ENCODE results near the gene STAP2. TPM values are rescaled to one million over a fixed set of nuclear protein-coding genes. Genes with fewer than 3 reads are reported as not detected.

Gene STAP2
- total and polyA plus RNA-seq, 12 donors = 0.56 to 9.1 (median 2.1) TPM

- Histone ChIP-seq H3K36me3 (peaks cover under 1 to 92% (median 31%) of the 10 kb centered on the region in 9 donors), H3K27ac (no peak overlapping the region), H3K4me1 (no peaks in the 10 kb centered on the region), H3K9me3 (no peaks in the 10 kb centered on the region), H3K27me3 (no peaks in the 10 kb centered on the region), H3K4me3 (no peak overlapping the region)
- intact Hi-C loops (cut with DNase I) = no loop called here
- ATAC-seq = no peak
- TF ChIP-seq, protein P1, sequence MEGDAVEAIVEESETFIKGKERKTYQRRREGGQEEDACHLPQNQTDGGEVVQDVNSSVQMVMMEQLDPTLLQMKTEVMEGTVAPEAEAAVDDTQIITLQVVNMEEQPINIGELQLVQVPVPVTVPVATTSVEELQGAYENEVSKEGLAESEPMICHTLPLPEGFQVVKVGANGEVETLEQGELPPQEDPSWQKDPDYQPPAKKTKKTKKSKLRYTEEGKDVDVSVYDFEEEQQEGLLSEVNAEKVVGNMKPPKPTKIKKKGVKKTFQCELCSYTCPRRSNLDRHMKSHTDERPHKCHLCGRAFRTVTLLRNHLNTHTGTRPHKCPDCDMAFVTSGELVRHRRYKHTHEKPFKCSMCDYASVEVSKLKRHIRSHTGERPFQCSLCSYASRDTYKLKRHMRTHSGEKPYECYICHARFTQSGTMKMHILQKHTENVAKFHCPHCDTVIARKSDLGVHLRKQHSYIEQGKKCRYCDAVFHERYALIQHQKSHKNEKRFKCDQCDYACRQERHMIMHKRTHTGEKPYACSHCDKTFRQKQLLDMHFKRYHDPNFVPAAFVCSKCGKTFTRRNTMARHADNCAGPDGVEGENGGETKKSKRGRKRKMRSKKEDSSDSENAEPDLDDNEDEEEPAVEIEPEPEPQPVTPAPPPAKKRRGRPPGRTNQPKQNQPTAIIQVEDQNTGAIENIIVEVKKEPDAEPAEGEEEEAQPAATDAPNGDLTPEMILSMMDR (IDR thresholded peaks at IDR 0.05) = no peak
- no peak for DNase-seq
- WGBS, 2 donors = 87 to 88% methylated on average over 9 of the region's 9 CpGs
Measured at GRCh38 chr19:4360081-4360569, 21.5 kb upstream of the STAP2 start.

- Histone ChIP-seq H3K9me3 (no peaks in the 10 kb centered on the region), H3K4me3 (no peak overlapping the region), H3K36me3 (peaks cover 0 to 94% (median 29%) of the 10 kb centered on the region in 9 donors), H3K27me3 (no peaks in the 10 kb centered on the region), H3K27ac (no peak overlapping the region), H3K4me1 (no peaks in the 10 kb centered on the region)
- peak in 1 of 8 donors; percentile 6 for ATAC-seq
- intact Hi-C loops (cut with DNase I) = loop anchor here in 1 of 10 donors (10.0 kb wide), 1 partner anchor 85 kb away; the partner anchor contains the start of gene SHD
- 80 to 84% methylated on average over 13 of the region's 13 CpGs for WGBS, 2 donors
- no peak for DNase-seq
- TF ChIP-seq, protein P1 (IDR thresholded peaks at IDR 0.05) = no peak
Measured at GRCh38 chr19:4359627-4360000, 21.0 kb upstream of the STAP2 start.

DNA sequence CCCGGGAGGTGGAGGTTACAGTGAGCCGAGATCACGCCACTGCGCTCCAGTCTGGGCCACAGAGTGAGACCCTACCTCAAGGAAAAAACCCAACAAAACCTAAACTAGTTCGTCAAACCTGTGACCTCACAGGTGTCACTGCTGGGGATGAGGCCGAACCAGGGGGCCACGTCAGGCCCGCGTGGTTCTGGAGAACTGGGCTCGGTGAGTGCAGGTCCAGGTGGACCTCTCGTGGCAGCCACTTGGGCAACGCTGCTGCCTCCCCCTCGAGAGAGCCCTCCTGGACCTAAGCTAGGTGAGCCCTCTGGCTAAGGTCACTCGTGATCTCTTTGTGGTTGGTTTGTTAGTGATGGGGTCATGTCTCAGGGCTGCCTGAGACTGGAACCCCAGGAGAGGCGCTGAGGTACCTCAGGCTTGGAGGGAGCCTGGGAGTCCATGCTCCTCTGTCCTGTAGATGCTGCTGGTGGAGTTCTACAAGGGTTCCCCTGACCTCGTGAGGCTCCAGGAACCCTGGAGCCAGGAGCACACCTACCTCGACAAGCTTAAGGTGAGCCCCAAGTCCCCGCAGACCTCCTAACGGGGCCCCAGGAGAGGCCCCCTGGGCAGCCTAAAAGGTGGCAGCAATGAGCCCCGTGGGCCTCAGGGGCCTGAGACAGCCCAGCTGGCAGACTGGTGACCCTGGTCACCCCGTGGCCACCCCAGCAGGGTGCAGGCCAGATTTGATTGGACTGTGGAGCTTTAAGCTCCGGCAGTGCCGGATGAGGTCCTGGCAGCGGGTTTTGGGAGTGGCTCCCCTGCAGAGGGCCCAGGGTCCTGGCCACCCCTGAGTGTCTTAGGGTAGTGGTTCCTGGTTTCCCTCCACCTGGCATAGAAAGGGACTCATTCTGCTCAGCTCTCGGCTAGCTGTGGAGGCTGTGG lies 20.3 kb upstream of the STAP2 start:
- no peak for DNase-seq

GRCh38 chr19:4357921-4358326 lies 19.3 kb upstream of the STAP2 start:
- Histone ChIP-seq H3K9me3 (no peaks in the 10 kb centered on the region), H3K27me3 (no peaks in the 10 kb centered on the region), H3K27ac (no peak overlapping the region), H3K36me3 (peaks cover 0 to 89% (median 19%) of the 10 kb centered on the region in 9 donors), H3K4me3 (no peak overlapping the region), H3K4me1 (no peaks in the 10 kb centered on the region)
- TF ChIP-seq, protein P1 (IDR thresholded peaks at IDR 0.05) = no peak
- intact Hi-C loops (cut with DNase I) = loop anchor here in 1 of 10 donors (10.0 kb wide), 1 partner anchor 83 kb away; the partner anchor contains the start of gene SHD
- no peak for ATAC-seq
- 91 to 93% methylated on average over 16 of the region's 16 CpGs for WGBS, 2 donors
- DNase-seq = no peak

More for the DNA sequence above, 20.3 kb upstream of the STAP2 start:
- TF ChIP-seq, protein P1 (IDR thresholded peaks at IDR 0.05) = no peak
- Histone ChIP-seq H3K36me3 (peaks cover 0 to 95% (median 29%) of the 10 kb centered on the region in 9 donors), H3K27me3 (no peaks in the 10 kb centered on the region), H3K9me3 (no peaks in the 10 kb centered on the region), H3K27ac (no peak overlapping the region), H3K4me1 (no peaks in the 10 kb centered on the region), H3K4me3 (no peak overlapping the region)
- intact Hi-C loops (cut with DNase I) = loop anchor here in 1 of 10 donors (10.0 kb wide), 1 partner anchor 84 kb away; the partner anchor contains the start of gene SHD
- no peak for ATAC-seq
- 86 to 89% methylated on average over 25 of the region's 25 CpGs for WGBS, 2 donors

Measured in heart right ventricle (tissue), 16 donors.